ENCODE results near the gene TMEM63A.

DNA sequence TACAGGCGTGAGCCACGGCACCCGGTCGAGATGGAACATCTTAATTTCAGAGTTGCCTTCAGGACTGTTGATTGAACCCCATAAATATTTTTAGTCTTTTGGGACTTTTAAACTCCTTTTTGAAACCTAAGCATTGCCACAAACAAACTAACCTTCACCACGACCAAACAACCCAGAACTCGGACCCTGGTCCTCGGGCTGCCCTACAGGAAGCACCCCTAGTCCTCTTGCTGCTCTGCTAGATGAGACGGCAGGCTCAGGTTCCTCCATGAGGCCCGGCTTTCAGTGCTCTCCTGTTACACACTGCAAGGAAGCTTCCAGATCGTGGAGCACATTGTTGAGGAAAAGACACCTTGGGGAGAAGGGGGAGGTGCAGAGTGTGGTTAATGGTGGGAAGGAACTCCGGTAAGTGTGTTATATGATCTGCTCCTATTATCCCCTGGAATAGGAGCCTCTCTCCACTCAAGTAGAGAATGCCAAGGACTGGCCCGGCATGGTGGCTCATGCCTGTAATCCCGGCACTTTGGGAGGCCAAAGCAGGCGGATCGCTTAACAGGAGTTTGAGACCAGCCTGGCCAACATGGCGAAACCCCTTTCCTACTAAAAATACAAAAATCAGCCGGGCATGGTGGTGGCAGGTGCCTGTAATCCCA lies 66.5 kb downstream of the TMEM63A start:
- TF ChIP-seq POLR2AphosphoS5 (IDR thresholded peaks at IDR 0.05) = no peak
- TF ChIP-seq, protein P1, sequence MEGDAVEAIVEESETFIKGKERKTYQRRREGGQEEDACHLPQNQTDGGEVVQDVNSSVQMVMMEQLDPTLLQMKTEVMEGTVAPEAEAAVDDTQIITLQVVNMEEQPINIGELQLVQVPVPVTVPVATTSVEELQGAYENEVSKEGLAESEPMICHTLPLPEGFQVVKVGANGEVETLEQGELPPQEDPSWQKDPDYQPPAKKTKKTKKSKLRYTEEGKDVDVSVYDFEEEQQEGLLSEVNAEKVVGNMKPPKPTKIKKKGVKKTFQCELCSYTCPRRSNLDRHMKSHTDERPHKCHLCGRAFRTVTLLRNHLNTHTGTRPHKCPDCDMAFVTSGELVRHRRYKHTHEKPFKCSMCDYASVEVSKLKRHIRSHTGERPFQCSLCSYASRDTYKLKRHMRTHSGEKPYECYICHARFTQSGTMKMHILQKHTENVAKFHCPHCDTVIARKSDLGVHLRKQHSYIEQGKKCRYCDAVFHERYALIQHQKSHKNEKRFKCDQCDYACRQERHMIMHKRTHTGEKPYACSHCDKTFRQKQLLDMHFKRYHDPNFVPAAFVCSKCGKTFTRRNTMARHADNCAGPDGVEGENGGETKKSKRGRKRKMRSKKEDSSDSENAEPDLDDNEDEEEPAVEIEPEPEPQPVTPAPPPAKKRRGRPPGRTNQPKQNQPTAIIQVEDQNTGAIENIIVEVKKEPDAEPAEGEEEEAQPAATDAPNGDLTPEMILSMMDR (IDR thresholded peaks at IDR 0.05) = no peak
